GM19455 (cell line): ENCODE results near the gene BABAM2.

Experiments
- ATAC-seq: cut with Tn5 transposase; IDR thresholded peaks from one replicate; pipeline ENCODE4 v1.9.1; 2021; ENCODE audit not compliant: unreplicated experiment

BABAM2 gene

DNA sequence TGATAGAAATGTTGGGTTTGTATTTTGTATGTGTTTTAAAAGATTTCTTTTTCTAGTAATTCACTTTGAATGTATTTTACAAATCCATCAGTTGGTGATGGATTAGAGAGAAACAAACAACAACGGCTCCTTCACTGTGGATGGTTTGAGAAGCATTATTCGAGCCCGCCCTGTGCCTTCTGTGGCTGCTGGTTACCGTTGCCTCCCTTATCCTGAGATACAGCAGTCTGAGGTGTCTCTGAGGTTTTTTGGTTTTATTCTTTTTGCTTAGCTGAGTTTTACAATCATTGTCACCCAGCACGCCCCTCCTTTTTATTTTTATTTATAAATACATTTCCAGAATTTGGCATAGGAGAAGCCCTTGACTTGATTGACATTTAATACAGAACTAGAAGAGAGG, 168.3 kb downstream of the BABAM2 start:
- ATAC-seq = no peak

- no peak for ATAC-seq
Measured at GRCh38 chr2:28062867-28063266, 172.3 kb downstream of the BABAM2 start.

- ATAC-seq = no peak
Measured at GRCh38 chr2:28063492-28063962, 173.0 kb downstream of the BABAM2 start.

- no peak for ATAC-seq
Measured at GRCh38 chr2:28067602-28068001, 177.1 kb downstream of the BABAM2 start.

DNA sequence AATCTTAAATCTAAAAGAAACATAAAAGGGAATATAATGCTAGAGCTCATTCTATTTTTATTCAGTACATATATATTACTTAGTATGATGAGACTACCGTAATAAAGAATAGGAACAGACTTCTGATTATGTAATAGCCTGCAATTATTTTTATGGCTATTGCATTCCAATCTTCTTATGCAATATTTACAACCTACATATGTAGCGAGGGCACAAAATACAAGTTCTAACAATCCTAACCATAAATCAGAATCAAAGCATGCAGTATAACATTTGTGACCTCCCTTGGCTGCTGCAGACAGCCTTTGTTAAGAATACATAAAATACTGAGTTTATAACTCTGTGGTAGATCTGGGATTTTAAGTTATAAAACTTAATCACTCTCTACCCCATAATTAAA, 177.6 kb downstream of the BABAM2 start:
- ATAC-seq = no peak

GRCh38 chr2:28068527-28068926, 178.0 kb downstream of the BABAM2 start:
- ATAC-seq = no peak

DNA sequence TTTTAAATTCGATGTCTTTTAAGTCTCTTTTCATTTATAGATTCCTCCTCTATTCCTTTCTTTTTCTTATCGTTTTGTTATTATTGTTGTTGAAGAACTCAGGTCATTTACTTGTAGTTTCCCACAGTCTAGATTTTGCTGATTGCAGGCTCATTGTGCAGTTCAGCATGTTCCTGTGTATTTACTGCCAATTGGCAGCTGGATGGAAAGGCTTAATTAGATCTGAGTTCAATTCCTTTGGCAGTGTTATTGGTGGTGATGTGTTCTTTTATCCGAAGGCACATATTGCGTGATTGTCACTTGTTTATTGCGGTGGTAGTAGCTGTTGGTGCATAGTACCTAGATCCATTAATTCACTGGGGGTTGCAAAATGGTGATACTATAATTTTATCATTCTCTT, 180.7 kb downstream of the BABAM2 start:
- ATAC-seq = no peak

DNA sequence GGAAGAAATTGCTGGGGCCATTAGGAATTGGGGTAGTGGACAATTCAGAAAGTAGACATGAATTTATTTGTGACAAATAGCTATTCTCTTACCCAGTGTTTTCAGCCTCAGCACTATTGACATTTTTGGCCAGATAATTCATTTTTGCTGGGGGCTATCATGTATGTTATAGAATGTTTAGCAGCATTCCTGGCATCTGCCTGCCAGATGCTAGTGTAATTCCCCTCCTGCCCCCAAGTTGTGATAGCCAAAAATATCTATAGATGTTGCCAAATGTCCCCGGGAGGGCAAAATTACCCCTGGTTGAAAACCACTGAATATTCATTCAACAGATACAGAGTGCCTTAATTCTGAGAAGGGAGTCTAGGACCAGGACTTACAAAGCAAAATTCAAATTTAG, 183.6 kb downstream of the BABAM2 start:
- ATAC-seq = no peak

DNA sequence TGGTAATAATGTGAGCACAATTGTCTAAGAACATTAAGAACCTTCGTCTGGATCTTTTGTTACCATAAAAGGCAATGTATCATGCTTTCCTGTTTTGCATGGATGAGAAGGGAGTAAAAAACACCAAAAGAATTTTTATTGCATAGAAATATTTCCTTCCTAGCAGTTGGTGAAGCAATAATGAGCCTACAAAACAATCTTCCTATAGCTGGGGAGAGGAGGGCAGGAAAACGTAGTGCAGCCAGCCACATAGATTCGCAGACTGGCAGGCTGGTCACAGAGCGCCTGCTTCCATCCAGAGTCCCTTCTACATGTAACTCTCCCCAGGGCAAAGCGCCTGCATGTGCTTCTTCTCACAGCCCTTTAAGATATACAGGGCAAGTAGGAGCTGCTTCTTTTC, 190.4 kb downstream of the BABAM2 start:
- no peak for ATAC-seq

GRCh38 chr2:28082131-28082530, 191.6 kb downstream of the BABAM2 start:
- no peak for ATAC-seq

DNA sequence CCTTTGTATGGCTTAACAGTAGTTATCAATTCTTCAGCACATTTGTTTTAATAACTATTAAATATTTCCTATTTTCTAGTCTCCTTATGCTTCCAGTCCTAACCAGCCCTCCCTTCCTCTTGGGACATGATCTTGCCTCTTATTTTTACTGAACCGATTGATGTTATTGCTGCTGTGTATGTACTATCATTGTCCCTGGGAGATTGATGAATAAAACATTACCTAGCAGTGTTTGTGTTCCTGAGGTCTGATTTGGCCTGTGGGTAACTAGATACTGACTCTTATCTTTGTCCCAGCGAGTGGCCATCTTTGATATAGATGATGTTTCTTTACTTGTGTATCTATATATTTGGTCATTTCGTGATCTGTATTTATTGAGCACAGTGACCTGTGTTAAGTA, 192.9 kb downstream of the BABAM2 start:
- no peak for ATAC-seq

DNA sequence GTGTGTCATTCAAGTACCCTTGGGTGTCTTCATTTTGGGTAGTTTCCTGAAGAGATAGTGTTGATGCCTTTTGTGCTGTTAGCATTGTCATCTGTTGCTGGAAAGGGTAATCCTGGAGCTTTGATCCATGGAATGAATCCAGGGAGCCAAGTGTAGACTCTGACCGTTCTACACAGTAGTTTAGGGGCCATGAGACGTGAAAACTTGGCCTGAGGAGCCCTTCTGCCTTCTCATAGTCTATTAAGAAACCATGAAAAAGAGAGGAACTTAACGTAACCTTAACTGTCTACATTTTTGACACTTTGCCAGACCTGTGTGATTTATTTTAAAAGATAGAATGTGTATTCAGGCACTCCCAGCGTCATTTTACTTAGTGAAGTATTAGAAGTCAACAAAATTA, 194.0 kb downstream of the BABAM2 start:
- ATAC-seq = no peak

DNA sequence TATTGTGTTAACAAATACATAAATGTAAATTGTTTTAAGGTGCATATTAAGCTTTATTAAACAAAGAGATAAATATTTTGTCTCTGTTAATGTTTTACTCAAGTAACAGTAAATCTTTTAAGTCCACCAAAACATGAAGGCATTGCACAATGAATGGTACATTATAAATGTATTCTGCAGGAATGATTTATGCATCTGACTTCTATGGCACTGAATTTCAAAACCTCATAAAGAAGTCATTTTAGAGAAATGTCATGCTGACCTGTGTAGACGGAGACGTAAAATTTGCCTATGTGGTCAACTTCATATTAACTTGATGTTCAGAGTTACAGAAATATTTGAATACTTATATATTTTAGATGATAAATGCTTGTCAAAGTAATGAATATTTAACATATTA, 194.7 kb downstream of the BABAM2 start:
- ATAC-seq = no peak

DNA sequence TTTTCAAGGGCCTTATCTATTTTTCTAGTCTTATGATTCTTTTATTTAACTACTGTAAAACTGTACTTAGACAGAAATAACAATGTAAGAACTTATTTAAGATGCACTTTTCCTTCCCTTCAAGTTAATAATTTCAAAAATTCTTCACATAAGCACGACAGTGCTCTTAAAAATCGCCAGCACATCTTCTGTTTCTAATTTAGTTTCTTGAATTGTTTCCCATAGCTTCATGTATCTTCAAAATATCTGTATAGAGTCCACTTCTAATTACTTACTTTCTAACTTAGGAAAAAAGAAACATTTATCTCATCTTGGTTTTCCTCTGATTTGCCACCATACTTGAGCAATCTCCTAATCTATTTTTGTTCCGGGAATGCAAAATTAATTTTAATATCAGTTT, 196.1 kb downstream of the BABAM2 start:
- ATAC-seq = no peak

- ATAC-seq = no peak
Measured at GRCh38 chr2:28088970-28089369, 198.4 kb downstream of the BABAM2 start.

DNA sequence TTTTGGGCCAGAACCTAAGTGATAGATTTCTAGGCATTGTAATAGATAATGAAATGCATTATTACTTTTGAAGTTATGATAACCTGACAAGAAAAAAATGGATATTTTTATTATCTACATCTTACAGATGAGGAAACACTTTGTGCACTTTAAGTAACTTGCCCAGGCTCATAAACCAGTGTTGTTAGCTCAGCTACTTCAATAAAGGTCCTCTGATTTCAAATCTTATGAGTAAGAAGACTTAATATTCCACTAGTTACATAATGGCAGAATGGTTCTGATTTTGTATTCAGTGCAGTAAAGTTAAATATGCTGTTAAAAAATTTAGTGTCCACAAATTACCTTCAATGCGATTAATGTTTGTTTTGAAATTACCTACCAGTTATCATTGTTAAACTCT, 199.0 kb downstream of the BABAM2 start:
- no peak for ATAC-seq

DNA sequence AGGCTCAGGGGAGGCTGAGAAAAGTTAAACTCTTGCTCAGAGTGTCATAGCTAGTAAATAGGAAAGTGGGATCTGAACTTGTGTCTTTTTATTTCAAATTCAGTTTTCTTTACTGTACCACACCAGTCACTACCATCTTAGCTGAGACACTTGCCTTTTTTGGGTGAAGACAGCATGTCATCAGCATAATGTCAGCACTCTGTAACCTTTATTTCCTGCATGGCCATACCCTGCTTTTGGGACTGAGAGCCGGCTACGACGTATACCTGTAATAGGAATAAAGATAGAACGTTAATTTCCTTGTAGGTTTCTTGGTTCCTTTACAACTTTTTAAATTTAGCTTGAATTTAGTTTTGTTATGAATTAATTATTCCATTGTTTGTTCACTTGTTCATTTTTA, 202.8 kb downstream of the BABAM2 start:
- ATAC-seq = no peak

- ATAC-seq = no peak
Measured at GRCh38 chr2:28093768-28094167, 203.2 kb downstream of the BABAM2 start.

GRCh38 chr2:28094739-28095138, 204.2 kb downstream of the BABAM2 start:
- ATAC-seq = no peak

GRCh38 chr2:28095622-28096021, 205.1 kb downstream of the BABAM2 start:
- no peak for ATAC-seq

DNA sequence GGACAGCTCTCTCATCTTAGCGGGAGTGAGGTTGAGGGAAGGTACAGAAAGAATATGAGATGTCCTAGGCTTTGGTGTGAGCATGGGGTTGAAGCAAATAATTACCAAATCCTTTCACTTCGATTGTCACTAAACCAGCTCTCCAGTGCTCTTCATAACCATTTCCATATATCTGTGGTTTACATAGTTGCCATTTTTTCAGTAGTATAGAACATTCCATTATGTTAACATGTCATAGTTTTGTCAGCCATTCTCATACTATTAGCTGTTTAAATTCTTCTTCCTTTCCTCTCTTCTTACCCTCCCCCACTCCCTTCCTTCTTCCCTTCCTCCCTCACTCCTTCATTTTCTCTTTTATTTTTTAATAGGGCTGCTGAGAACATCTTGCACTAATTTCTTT, 205.9 kb downstream of the BABAM2 start:
- no peak for ATAC-seq

DNA sequence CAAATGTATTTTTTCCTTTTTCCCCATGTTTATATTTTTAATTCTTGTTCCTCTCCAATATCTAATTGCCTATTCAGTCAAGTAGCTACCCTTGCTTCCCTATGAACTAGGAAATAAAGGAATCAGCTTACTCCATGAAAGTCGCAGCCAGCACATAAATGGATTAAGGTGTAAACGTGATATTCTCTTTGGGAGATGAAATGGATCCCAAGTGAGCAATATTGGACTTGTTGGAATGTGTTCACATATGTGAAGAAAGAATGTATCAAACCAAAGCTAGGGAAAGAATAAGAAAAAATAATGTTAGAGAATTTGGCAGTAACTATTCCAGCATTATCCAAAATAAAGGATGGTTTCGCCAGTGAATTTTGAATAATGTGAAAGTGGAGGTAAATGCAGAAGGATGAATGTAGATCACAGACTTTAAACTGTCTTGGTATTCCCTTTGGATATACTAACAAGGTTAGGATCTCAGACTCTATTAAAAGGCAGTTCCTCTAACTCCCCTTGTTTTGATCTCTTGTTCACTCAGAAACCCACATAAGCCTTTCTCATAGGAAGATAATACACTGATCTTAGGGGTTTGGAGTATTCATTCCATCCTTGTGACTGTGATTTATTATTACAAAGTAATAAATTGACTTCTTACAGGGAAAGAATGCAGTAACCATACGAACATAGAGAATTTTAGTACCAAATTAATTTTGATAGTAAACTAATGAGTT, 208.1 kb downstream of the BABAM2 start:
- ATAC-seq = no peak

DNA sequence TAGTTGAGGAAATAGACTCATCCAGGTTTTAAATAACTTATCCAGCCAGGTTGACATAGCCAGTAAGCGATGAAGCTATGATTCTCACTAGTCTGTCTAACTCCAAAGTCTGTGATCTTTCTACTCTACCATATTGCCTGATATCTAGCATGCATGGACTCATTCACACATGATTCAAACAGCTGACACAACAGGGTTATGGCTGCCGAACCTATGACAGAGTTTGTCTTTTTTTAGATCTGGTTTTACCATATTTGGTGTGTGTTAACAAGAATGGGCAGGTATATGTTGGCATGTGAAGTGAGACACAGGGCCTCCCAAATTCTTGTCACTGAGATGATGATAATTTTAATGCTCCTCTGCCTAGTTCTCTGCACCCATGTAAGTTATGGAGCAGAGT, 210.6 kb downstream of the BABAM2 start:
- no peak for ATAC-seq
